ENCODE data around the gene RAB37.

The RAB37 gene

GRCh38 chr17:74734256-74734655, 2.8 kb upstream of the RAB37 start:
- TF ChIP-seq CTCF (IDR thresholded peaks at IDR 0.05): no peak
- H3K27me3 ChIP-seq (ENCODE audit: control insufficient read depth, insufficient read depth, low read length): peaks cover 5% of the 10 kb centered on the region

DNA sequence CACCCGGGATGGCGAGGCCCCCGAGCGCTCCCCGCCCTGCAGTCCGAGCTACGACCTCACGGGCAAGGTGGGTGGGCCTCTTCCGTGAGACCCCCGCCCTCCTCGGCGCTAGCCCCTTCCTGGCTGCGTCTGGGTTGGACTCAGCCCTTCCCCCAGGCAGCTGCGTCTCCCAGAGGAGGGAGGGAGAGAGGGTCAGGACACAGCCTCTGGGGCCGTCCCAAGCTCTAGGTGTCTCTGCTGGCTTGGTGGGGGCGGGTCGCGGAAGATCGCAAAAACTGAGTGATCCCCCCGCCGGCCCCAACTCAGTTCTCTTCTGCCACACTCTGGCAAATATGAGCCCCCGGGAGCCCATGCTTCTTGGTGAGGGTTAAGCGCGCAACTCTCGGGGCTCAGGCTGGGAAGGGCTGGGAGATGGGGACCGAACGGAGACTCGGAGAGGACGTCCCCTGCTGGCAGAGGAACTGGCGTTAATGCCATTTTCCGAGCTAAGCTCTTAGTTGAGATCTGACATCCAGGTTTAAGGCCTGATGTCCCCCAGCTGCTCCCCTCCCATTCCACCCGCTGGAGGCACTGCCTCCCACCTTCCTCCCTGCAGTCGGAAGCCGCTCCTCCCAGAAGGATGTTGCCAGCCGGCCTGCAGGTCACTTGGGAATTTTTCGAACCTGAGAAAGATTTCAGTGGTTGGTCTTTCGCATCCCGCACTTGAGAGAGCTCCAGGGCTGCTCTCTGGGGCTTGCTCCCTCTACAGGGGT, 419 bp downstream of the RAB37 start:
- Histone ChIP-seq H3K4me2 (ENCODE audit: low read length) (no peak overlapping the region), H3K9me3 (ENCODE audit: control insufficient read depth, low read length) (no peaks in the 10 kb centered on the region), H3K79me2 (no peaks in the 10 kb centered on the region), H2AFZ (no peak overlapping the region), H3K27me3 (ENCODE audit: control insufficient read depth, insufficient read depth, low read length) (peaks cover 5% of the 10 kb centered on the region), H3K4me3 (ENCODE audit: low read depth, low read length) (no peak overlapping the region), H3K4me1 (no peaks in the 10 kb centered on the region), H3K36me3 (ENCODE audit: control insufficient read depth, insufficient read depth, low read length) (no peaks in the 10 kb centered on the region), H3K27ac (no peak overlapping the region), H3K9ac (no peak overlapping the region)
- TF ChIP-seq CTCF (IDR thresholded peaks at IDR 0.05): peak; percentile 30

More at GRCh38 chr17:74734256-74734655, 2.8 kb upstream of the RAB37 start:
- no peak overlapping the region for H3K4me3 ChIP-seq (ENCODE audit: low read depth, low read length)
- H3K9me3 ChIP-seq (ENCODE audit: control insufficient read depth, low read length): no peaks in the 10 kb centered on the region
- H3K36me3 ChIP-seq (ENCODE audit: control insufficient read depth, insufficient read depth, low read length): no peaks in the 10 kb centered on the region
- H3K4me1 ChIP-seq: no peaks in the 10 kb centered on the region
- no peaks in the 10 kb centered on the region for H3K79me2 ChIP-seq
- H3K9ac ChIP-seq: no peak overlapping the region
- no peak overlapping the region for H3K4me2 ChIP-seq (ENCODE audit: low read length)
- H3K27ac ChIP-seq: no peak overlapping the region
- no peak overlapping the region for H2AFZ ChIP-seq

DNA sequence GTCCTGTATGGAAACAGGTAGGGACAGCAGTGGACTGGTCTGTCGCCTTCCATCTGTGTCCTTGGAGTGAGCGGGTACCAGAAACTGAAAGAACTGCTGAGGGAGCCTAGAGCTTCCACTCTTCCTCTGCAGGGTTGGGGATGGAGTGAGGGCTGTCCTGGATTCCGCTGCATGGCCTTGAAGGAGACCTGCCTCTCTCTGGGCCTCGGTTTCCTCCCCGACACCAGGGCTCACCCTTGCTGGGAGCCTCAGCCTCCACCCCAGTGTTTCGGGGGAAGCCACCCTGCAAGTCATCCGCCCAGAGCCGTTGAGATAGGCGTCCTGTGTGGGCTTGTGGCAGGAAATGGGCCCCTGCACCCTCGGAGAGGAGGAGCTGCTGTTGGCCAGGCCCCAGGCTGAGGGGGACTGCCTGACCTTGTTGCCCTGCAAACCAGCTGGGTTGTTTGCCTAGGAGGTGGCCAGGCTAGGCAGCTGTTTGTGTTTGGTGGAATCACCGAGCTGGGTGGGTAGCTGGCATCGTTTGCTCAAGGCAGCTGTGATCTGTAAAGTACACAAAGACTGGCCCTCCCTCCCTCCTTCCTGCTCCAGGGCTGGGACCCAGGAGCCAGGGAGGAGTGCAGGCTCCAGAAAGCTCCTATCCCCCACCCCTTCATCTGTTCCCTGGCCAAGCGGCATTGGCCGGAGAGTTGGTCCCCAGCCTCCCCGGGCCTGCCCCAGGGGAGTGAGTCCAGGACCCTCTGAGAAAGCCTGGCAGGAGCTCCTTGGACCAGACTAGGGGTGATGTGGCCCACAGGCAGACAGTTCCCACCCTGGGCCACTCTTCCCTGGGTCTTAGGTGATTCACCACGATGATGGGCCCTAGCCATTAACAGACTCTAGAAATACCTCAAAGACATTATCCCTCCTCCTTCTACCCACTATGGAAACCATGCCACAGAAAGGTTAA, 1.3 kb downstream of the RAB37 start:
- Histone ChIP-seq H3K27ac (no peak overlapping the region), H3K4me1 (no peaks in the 10 kb centered on the region), H3K9ac (no peak overlapping the region), H3K36me3 (ENCODE audit: control insufficient read depth, insufficient read depth, low read length) (no peaks in the 10 kb centered on the region), H3K4me3 (ENCODE audit: low read depth, low read length) (no peak overlapping the region), H3K9me3 (ENCODE audit: control insufficient read depth, low read length) (no peaks in the 10 kb centered on the region), H3K4me2 (ENCODE audit: low read length) (no peak overlapping the region), H2AFZ (no peak overlapping the region), H3K79me2 (no peaks in the 10 kb centered on the region), H3K27me3 (ENCODE audit: control insufficient read depth, insufficient read depth, low read length) (peaks cover 5% of the 10 kb centered on the region)
- TF ChIP-seq CTCF (IDR thresholded peaks at IDR 0.05): no peak

GRCh38 chr17:74739227-74739831, 2.3 kb downstream of the RAB37 start:
- no peak overlapping the region for H2AFZ ChIP-seq
- no peak overlapping the region for H3K9ac ChIP-seq
- no peak for TF ChIP-seq CTCF (IDR thresholded peaks at IDR 0.05)
- H3K27ac ChIP-seq: no peak overlapping the region
- H3K79me2 ChIP-seq: no peaks in the 10 kb centered on the region
- no peak overlapping the region for H3K4me2 ChIP-seq (ENCODE audit: low read length)
- H3K36me3 ChIP-seq (ENCODE audit: control insufficient read depth, insufficient read depth, low read length): no peaks in the 10 kb centered on the region
- no peaks in the 10 kb centered on the region for H3K4me1 ChIP-seq
- no peaks in the 10 kb centered on the region for H3K9me3 ChIP-seq (ENCODE audit: control insufficient read depth, low read length)
- H3K4me3 ChIP-seq (ENCODE audit: low read depth, low read length): no peak overlapping the region
- H3K27me3 ChIP-seq (ENCODE audit: control insufficient read depth, insufficient read depth, low read length): peaks cover 5% of the 10 kb centered on the region

All from parathyroid adenoma (tissue), 2 donors.